Superior temporal gyrus (tissue), 1 donor: ENCODE measurements around the gene CHST5.
A peak's percentile ranks its signal among the peaks of the same experiment; 100 is the strongest.

ENCODE experiments used
- DNase-seq: peaks from one replicate; pipeline ENCODE4 v3.0.0-alpha.2; 2016; ENCODE audit errors: extremely low spot score

Gene CHST5

DNA sequence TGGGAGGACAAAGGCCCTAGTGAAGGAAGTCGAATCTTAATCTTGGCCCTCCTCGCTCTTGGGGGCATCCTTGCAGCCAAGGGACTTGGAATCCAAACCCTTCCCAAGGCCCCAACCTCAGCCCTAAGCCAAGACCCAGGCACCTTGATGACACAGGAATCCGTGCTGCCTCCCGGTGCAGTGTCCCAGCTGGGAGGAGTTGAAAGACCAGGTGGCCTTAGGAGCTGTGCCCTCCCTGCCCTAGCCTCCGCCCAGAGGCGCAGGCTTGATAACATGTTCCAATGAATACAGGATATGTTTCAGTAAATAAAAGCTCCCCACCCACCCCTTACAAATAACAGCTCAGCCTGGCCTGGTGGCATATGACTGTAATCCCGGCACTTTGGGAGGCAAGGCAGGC, at the start of gene CHST5:
Gene CHST5, minus strand, starts transcription at position 208 of the 400 bp plus-strand sequence. CDS start 5,724 bp downstream, outside the sequence.
- no peak for DNase-seq

DNA sequence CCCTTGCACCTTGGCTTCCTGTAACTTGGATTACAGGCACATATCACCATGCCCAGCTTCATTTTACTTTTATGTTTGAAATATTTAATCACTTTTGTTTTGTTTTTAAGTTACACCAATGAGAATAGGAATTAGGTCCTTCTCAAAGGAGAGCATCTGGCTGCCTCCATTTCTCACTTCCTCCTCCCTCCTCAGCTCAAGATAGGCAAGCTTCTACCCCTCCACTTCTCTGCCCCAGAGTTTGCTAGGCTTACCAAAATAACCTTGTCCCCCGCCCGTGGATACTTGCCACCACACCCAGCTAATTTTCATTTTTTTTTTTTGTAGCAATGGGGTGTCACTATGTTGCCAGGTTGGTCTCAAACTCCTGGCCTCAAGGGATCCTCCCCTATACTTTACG, 48.2 kb upstream of the CHST5 start:
- DNase-seq = no peak

DNA sequence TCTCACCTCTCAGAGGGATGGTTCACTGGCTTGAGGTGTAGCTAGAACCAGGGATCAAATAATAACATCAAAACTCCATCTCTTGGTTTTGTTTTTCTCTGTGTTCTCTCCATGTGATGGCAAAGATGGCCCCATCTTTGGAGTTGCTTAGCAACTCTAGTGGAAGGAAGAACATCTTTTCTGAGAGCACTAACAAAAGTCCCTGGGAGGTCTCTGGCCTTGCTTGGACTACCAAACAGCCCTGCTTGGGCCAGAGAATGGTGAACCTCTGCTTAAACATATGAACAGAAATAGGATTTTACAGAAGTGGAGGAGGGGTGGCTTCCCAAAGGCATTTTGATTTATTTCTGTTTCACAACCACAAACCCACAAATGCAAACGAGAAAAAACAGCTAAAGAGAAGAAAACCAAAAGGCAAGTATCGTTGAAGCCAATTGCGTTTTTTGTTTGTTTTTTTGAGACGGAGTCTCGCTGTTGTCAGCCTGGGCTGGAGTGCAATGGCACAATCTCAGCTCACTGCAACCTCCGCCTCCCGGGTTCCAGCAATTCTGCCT, 43.5 kb upstream of the CHST5 start:
- DNase-seq = no peak

DNA sequence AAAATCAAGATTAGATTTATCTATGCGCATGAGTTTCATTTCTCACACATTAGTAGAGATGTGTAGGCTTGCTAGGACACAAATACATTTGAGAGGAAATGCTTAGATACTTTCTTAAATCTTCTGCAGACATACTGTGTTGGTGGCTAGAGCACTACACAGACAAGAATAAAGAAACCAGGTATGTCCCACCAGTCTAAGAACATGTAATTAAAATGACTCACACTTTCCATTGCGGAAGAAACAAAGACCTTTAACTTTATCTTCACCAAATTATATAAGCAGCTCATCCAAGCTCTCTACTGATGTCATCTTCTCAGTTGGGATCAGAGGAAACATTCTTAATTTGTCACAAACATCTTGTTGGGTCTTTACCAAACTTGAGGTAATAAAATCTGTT, 42.8 kb upstream of the CHST5 start:
- no peak for DNase-seq

DNA sequence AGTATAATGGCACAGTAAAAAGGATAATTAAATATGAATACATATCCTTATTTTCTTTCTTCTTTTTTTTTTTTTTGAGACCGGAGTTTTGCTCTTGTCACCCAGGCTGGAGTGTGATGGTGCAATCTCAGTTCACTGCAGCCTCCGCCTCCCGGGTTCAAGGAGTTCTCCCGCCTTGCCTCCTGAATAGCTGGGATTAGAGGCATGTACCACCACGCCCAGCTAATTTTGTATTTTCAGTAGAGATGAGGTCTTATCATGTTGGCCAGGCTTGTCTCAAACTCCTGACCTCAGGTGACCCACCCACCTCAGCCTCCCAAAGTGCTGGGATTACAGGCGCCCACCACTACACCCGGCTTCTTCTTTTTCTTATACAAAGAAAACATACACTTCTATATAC, 42.3 kb upstream of the CHST5 start:
- no peak for DNase-seq

DNA sequence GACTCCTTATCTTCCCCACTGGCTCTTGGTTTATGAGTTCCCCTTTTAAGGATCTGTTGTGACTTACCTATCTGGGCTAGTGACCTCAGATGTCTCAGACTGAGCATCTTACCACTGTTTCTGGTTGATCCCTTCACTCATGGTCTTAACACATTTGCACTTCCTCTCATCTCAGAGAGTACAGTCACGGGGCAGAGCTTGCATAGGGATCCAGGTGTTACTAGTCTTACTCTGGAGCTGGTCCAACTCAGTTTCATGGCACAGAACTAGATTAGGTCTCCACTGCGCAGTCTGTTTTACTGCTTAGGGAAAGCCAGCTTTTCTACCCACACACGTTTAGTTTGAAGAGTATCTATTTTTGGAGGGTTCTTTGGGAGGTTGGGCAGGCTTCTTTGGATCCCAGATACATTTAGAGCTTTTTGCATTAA, 40.5 kb upstream of the CHST5 start:
- peak; percentile 64 for DNase-seq

DNA sequence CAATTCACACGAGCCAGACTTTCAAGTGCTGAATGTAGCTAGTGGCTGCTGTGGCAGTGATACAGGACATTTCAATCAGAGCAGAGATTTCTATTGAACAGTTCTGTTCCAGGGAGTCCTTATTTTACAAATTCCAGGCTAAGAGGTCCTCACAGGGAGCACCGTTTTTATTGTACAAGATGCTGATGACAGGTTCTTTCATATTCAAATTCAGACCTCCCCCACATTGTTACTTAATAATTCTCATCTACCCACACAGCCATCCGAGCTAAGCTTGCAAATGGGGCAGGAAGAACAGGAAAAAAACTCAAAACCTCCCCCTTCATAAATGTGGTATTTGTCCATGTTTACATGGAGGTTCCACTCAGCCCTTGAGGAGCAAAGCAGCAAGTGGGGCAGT, 40.0 kb upstream of the CHST5 start:
- no peak for DNase-seq

DNA sequence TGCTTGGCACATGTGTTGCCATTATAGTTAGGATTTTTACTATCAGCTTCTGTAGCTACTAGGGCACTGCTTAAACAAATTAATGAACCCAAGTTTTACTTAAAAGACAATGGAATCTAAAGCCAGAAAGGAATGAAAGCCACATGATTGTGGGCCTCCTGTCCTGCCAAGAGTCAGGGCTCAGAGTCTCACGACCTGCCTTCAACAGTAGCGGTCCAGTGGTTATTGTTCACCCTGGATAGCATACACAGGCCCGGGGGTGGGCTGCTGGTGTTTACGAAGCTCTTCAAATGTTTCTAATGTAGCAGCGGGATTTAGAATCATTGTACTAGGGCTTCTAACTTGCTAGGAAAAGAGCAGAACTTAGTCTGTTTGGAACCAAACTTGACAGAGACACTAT, 38.0 kb upstream of the CHST5 start:
- no peak for DNase-seq

DNA sequence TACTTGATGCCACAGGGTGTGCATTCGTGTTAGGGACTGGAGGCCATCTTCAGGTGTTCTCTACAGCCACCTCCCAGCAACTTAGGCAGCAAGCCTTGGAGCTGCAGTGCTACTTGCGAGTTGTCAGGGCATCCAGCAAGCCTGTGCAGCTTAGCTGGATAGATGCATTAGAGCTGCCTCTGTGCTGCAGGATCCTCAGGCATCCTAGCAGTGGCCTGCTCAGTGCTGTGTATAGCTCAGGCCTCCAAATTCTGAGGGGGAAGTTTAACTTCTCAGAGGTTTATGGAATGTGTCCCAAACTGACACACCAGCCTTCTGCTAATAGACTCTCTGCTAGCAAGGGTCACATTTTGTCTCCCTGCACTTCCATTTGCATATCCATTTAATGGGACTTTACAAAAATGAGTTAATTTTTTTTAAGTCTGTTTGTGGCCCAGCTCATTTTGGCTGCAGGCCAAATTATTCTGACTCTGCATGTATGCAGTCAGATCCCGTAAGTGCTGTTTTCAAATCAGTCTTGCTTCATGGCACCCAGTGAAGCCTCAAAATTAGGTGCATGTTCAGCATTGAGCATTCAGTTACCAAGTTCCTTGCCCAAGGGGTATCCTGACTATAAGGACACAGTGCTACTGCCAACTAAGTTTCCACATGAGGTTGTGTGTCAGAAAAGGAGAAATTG, 37.1 kb upstream of the CHST5 start:
- DNase-seq = no peak

DNA sequence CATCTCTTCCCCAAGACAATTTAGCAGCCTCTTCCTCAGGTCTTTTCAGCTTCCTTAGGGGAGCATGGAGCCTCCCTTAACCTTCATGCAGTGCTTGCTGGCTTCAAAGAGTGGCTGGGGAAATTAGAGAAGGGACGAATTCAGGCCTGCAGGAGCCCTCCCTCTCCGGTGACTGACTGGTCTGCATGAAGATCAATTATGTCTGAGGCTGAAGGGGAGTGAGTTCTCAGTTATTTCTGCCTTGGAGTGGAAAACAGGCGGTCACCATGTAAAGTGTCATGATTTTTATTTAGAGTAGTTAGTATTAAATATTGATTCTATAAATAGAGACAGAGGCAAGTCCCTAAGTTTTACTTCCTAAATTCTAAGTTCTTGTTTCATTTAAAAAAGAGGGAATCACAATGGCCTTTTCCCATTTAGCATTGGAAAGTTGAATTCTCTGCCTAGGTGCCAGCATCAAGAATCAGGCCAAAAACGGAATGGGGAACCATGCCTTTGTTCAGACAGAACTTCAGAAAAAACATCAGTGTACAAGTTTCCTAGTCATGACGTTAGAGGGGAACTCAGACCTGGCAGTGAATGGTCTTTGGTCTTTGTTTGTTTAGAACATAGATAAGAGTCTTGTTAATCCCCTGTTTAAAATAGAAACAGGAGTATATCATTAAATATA, 34.6 kb upstream of the CHST5 start:
- no peak for DNase-seq

DNA sequence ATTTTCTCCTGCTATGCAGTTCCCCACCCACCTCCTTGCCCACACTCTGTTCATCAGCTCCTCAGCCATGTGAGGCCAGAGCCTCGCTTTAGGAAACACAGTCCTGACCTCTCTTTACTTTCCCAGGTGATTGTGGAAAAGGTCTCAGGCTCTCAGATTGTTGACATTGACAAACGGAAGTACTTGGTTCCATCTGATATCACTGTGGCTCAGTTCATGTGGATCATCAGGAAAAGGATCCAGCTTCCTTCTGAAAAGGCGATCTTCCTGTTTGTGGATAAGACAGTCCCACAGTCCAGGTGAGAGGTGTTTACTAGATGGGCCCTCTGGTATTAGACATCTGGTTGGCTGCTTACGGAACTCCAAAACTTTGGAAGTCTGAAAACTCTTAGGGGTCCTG, 32.0 kb upstream of the CHST5 start:
- no peak for DNase-seq

DNA sequence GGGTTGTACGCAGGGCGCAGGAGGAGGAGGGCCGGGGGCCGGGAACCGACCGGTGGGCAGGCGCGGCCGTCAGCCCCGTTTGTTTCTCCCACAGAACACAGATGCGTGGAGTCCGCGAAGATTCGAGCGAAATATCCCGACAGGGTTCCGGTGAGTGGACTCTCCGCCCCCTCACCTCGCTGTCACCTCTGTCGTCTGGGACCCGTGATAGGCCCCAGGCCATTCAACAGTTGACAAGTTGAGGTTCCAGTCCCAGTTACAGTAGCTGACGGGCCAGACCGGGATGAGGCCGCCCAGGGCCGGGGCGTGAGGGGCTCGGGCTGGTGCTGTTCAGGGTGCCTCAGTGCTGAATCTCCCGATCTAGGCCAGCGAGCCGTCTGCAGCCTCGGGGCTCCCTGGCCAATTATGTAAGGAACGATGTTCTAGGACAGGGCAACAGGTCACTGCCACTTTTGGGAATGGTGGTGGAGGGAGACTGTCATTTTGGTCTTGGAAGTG, 30.9 kb upstream of the CHST5 start:
- DNase-seq = no peak

DNA sequence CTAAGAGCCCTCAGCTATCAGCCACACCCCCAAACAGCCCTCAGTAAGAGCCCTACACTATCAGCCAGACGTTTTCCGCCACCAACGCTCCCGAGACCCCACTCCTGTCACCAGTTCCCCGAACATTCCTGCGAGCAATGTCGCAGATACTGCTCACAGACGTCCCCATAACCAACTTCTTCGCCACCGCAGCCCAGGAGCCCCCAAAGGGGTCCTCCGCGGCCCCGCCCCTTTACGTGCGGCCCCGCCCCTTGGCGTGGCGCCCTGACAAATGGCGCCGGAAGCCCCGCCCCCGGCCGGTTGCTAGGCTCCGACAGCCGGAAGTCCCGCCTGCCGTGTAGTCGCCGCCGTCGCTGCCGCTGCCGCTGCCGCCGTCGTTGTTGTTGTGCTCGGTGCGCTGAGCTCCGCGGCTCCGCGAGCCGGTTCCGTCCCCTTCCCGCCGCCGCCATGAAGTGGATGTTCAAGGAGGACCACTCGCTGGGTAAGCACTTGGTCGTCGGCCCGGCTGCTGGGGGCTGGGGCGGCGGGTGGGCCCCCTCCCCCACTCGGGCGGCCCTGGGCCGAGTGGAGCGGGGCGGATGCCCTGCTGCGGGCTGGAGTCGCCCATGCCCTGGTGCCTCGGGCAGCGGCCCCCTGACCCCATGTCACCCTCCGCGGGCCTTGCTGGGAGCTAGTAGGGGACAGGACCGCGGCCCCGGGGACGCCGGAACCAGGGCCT, 30.3 kb upstream of the CHST5 start, which contains the start of gene GABARAPL2:
Gene GABARAPL2, plus strand, starts transcription at position 340 of the 718 bp plus-strand sequence. Its CDS starts 108 bp downstream, at position 448.
- DNase-seq = peak; percentile 90

DNA sequence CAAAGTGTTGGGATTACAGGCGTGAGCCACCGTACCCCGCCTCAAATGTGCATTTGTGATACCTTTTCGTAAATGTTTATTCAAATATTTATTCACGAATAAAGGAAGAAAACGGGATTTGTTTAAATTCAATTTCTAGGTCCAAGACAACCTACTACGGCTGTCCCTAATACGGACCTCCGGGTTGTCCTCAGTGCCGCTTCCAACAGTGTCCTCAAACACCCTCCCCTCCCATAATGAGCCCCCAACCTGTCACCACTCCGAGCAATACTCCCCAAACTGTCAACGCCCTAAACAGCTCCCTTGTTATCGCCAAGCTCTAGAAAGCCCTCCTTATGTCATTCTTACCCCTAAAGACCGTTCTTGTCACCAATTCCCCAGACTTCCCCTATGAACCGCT, 29.7 kb upstream of the CHST5 start:
- no peak for DNase-seq

DNA sequence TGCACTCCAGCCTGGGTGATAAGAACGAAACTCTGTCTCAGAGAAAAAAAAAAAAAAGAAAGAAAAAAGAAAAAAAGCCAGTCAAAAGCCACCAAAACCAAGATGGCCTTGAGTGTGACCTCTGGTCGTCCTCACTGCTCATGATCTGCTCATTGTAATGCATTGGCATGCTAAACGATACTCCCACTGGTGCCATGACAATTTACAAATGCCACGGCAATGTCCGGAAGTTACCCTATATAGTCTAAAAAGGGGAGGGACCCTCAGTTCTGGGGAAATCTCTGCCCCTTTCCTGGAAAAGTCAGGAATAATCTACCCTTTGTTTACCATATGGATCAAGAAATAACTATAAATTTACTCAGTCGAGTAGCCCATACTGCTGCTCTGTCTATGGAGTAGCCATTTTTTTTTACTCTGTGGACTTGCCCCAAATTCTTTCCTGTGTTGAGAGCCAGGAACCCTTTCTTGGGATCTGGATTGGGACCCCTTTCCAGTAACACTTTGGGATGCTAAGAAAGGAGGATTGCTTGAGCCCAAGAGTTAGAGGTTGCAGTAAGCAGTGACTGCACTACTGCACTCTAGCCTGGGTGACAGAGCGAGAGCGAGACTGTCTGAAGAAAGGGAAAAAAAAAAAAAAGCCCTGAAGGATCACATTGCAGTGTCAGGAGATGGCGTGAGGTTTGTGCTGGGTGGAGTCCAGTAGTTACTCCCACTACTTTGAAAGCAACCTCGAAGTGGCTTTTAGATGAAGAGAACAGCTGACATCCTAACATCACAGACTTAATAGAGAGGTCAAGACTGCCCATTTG, 23.9 kb upstream of the CHST5 start:
- no peak for DNase-seq

DNA sequence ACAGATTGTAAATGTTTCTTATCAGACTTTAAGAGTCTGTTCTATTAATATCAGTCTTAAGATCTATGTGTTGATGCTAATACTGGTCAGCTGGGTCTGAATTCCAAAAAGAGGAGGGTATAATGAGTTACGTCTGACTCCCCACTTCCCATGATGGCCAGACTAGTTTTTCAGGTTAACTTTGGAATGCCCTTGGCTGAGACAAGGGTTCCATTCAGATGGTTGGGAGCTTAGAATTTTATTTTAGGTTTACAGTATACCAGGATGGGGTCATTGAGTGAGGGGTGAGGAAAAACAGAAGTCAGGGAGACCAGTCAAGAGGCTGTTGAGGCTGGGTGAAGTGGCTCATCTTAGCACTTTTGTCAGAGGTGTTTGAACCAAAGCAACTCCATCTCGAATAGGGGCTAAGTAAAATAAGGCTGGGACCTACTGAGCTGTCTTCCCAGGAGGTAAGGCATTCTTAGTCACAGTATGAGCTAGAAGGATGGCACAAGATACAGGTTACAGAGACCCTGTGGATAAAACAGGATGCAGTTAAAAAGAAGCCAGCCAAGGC, 23.0 kb upstream of the CHST5 start:
- no peak for DNase-seq

DNA sequence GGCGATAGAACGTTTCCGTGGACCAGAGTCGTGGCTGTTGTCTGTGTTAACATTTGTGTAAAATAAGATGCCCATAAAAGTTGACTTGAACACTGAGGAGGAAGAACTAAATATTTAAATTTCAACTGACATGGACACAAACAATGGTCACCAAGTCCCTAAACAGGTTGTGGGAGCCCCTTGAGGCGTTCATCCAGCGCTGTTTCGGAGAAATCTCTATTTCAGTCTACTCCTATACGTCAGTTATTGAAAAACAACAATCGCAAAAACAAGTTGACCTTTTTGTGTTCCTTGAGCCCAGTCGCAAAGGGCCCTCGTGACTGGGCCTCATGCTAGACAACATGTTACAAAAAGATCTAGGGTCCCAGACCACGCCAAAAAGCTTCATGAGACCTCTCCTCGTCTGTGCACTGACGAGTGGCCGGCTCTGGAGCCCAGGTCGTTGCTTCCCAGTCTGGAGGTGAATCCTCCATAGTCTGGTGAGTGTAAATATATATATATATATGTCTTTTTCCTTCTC, 20.6 kb upstream of the CHST5 start:
- no peak for DNase-seq

DNA sequence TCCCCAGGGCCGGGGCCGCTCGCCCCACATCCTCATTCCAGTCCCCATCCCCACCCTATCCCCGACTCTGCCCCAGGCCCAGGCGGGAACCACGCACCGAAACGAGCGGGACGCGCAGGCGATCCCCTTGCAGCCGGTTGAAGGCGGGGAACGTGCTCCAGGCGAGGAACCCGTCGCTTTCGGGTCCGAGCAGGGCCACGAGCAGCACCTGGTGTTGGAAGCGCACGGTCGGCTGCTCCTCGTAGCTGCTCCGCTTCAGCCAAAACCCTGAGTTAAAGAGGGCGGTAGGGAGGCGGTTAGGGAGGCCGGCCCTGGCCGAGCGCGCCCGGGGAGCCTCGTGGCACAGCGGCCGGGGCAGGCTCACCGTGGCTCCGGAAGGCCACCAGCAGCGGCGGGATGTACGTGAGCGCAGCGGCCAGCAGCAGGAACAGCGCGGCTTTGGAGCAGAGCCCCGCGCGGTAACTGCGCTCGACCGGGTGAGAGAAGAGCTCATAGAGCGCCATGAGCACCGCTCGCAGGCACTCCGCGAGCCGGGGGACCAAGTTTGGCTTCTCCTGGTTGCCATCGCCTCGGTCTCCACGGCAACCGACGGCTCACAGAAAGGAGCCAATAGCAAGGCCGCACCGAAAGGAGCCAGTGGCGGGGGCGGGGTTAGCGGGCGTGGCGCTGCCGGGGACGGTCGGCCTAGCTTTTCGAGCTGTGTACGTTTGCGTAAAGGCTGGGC, 20.0 kb upstream of the CHST5 start, which contains the start of gene TMEM231:
Gene TMEM231, minus strand, starts transcription at position 546 of the 724 bp plus-strand sequence. Its CDS starts 43 bp downstream, at position 503.
- DNase-seq = peak; percentile 96

DNA sequence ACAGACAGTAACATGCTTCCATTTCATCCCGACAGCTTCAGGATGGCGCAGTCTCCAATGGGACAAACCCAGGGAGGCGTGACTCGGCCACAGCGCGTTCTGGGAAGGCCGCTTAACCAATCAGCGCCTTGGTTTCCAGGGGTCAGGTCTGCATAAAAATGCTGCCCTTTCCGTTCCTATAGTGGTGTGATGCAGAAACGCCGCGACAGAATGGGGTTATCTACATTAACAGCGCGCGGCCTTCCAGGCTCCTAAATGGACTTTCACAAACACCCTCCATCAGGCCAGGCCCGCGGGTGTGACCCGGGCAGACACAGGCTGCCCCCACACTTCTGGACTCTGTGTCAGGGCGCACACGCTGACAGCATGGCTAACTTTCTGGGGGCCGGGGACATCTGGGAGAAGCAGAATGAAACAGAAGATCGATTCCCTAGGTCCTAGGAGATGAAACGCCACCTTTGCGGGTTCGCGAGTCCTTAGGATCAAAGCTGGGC, 19.4 kb upstream of the CHST5 start:
- peak; percentile 91 for DNase-seq

DNA sequence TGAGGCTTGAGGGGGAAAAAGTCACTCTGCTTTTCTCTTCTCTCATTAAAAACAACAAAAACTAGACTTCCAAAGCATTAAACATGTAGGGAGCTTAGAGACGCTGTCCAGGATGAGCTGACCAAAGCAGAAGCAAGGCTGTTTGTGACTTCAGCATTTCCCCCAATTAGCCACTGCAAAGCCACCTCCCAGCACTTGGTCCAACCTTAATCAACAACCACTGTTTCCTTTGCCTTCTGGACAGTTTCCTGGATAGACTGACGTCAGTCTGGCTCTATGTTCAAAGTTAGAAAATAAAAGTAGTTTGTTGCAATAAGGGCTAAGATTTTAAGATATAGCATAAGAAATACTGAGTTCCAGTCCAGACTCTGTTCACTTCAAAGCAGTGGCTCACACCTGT, 17.0 kb upstream of the CHST5 start:
- no peak for DNase-seq
